Measurements from ENCODE around the gene ITGB8. TPM values are rescaled to one million over a fixed set of nuclear protein-coding genes. Genes with fewer than 3 reads are reported as not detected.

The ITGB8 gene
- polyA plus RNA-seq, 3 donors = 31.5 to 55.8 (median 43.1) TPM

DNA sequence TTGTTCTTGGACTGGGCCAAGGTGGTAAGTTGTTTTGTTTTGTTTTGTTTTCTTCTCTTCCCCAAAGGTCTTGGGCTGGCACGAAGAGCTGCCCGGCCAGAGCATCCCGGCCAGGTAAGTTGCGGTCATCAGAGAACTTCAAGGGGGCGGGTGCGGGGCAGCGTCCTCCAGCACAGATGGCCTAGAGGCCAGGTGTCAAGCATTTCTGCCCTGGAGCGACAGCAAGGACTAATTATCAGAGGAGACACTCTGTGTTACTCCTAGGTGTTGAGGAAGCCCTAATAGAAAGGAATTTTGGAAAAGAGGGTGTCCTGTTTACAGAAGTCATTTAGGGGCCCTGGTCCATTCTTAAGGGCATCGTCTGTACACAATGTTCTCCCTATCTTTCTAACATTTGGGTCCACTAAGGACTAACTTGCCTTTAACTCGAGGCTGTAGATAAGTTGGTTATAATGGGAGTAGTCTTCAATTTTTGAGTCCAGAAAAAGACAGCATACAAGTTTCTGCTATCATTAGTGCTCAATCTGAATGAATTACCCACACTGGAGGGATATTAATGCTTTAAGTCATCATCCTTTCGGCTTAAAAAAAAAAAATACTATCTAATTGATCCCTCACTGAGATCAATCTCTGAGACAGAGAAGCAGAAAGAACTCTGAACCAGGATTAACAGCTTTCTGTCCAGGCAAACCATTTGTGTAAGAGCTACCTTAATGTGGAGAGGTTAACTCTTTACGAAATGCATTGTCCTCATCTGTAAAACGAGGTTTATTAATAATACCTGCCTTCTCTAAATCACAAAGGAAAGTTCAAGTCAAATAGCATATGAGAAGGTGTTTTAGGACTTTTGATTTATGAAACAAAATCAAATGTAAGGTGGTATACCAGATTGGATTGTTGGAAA lies 1.5 kb downstream of the ITGB8 start:
- no peak for DNase-seq

DNA sequence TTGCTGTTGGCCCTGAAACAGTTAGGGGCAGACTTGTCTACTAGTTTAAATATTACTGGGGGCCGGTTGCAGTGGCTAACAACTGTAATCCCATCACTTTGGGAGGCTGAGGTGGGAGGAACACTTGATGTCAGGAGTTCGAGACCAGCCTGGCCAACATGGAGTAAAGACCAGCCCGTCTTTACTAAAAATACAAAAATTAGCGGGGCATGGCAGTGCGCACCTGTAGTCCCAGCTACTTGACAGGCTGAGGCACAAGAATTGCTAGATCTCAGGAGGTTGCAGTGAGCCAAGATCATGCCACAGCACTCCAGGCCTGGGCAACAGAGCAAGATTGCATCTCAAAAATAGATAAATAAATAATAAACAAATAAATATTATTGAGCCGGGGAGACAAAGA lies 7.6 kb downstream of the ITGB8 start:
- DNase-seq = no peak

DNA sequence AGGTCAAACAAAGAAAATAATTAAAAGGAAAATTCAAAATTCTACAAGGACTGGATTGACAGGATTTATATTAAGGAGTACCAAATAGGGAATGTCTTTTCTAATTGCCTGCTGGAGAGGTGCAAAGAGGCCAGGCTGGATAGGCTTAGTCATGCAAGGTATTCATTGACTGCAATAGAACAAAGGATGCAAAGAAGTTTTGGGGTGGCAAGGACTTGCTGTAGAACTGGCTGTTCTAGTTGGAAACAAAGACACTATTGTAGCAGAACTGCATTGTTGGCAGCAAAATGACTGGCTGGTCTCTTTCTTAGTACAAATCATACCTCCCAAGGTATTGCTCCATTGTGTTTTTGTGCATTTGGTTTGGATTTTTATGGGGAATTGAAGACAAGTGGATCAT lies 10.1 kb downstream of the ITGB8 start:
- no peak for DNase-seq

DNA sequence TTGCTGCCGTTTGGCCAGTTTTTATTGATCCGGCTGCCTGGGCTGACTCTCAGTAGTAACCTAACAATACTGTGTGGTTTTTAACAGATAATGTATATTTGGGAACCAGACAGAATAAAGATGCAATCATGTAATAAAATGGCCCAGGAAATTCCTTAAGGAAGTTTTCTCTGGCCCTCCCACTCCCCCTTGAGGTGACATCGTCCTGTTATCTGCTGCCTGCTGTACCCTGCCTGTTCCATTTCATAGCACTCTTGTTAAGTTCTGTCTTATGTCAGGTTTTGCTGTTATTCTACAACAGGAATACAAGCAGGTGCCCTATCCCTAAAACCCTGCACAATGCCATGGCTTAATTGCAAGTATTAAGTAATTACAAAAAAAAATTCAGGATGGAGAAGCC lies 12.5 kb downstream of the ITGB8 start:
- no peak for DNase-seq

DNA sequence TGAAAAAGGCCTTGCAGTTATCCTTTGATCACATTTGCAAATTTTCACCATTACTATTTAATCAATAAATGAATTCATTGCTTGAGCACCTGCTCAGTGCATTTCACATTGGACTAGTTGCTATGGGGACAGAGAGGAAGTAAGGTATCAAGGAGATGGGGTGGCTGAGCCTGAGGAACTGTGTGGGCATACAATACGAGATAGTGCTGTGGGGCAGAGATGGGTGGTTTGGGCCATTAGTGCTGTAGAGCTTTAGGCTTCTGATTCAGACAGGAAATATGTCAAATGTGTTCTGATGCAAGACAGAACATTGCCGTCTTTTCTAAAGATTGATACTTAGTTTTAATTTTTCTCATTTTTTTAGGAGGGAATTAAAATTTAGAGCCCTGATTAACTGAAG lies 13.2 kb downstream of the ITGB8 start:
- no peak for DNase-seq

DNA sequence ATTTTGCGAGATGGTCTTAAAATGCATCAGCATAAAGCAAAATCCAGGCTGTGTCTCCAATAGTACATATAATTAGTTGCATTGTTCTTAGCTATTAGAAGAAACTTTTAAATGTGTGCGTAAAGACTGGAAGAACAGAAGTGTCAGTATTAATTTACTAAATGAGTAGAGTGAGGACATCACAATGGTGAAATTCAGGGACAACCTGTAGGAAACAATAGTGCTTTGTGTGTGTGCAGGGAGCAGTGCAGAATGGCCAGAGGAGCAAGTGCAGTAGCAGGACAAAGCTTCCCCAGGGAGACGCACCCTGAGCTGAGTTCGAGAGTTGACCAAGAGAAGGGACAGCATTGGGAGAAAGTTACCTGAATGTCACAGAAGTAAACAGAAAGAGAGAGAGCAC lies 13.7 kb downstream of the ITGB8 start:
- no peak for DNase-seq

DNA sequence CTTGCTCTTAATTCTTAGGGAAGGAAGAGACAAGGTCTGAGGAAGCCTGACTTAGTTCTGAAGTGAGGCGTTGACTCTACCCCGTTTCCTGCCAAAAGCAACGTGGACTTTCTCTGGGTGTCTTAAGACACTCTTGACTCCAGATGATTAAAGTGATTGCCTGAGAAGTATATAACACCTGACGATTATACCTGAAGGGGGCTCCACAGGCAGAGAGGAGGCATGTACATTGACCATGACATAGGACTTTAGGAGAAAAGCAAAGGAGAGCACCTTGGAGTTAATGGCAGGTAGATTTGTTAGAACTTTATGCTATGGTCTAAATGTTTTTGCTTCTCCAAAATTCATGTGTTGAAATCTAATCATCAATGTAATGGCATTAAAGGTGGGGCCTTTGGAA lies 15.9 kb downstream of the ITGB8 start:
- no peak for DNase-seq

DNA sequence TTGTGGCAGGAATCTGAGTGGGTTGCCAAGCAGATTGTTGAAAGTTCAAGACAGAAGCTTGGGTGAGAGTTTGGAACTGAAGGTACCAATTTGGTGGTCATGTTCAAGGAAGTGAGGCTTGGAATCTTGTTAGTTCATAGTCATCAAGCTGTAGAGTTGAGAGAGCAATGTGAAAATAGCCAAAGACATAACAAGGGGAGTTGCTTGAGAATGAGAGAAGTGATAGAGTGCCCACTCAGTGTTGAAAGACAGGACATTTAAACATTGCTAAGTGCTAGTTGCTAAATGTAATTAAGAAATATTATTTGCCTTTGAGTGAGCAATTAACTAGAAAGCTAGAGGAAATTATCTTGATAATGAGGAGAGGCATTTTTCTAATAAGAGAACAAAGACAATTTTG lies 17.0 kb downstream of the ITGB8 start:
- DNase-seq = no peak

DNA sequence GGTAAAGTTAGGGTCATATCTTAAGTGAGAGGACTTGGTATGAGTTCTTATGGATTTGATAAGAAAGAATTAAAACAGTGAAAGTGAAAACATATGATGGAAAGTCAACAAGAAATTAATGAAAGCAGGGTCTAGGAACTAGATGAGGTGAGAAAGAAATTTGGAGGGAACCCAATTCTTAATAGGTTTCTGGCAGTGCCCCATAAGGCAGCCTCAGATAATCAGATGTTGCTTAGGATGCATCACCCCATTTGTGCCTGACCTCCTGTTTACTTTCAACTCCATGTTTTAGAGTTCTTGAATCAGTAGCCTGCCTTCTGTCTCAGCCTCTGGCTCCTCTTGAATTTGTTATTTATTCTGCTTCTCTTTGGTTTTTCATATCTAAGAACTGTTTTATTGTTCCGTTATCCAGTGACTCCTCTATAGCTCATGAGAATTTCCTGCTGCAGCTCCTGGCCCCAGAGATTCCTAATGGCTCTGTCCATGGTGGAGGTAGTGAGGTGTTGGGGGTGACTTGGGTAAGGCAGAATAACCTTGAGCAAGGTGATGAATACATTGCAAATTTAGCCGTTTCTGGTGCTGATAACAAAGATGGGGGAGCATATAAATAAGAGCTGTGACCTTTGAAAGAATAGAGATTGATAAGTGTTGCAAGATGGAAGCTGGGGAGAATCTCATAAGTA lies 17.6 kb downstream of the ITGB8 start:
- DNase-seq = no peak

DNA sequence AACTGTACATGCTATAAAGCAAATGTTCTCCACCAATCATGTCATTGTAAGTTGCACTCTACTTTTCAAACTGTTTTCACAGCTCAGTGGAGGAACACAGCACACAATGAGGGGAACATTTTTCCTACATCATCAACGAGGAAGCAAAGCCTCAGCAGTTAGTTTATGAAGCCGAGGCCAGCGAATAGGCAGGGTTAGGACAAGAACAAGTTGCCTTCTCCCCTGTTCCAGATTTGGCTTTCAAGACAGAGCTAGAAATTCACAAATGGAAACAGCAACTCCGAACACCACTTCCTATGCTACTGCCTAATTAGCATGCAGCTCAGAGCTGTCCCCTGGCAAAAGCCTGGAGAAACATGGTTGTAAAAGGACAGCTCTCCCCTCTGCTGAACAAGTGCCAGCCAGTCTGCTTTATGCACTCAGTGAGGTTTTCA lies 19.8 kb downstream of the ITGB8 start:
- no peak for DNase-seq

DNA sequence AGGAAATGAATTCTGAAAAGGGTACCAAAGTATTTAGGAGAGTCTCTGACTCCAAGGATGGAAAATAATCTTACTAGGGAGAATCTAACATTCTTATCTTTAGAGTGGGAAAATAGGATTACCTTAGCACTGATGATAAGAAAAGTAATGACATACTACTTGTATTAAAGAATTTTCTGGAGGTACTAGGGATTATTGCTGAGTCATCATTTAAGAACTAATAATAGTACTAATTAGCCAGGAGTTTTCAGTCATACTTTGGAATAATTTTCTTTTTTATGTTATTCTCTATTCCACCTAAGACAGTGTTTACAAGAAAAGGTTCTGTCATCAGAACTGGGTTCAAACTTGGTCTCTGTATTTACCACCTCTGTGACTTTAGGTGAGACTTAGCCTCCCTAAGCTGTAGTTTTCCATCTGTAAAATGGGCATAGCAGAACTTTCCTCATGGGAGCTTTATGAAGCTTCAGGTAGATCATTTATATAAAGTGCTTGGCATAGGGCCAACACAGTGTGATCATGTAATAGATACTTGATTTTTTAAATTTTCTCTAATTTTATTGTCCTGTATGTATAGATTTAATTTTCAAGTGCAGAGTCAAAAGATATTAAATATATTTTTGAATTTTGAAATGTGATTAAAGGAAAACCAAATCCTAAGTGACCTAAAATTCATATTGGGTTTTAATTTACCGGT lies 20.4 kb downstream of the ITGB8 start:
- no peak for DNase-seq

DNA sequence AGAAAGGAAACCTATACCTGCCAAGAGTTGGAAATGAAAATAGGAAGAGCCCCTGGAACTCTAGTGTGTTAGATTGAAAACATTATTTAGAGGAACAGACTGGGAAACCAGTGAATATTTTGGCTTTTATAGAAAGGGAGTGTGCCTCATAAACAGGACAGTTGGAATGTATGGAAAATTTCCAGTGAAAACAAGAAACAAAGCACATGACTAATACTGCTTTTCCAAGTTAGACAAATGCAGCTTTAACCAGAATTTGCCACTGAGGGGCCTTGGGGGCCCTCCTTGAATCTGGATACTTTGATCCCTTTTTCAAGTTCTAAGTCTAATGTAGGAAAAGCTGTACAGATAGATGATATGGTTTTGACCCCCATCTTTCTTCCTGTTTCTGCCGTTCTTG lies 21.2 kb downstream of the ITGB8 start:
- DNase-seq = peak; percentile 54

DNA sequence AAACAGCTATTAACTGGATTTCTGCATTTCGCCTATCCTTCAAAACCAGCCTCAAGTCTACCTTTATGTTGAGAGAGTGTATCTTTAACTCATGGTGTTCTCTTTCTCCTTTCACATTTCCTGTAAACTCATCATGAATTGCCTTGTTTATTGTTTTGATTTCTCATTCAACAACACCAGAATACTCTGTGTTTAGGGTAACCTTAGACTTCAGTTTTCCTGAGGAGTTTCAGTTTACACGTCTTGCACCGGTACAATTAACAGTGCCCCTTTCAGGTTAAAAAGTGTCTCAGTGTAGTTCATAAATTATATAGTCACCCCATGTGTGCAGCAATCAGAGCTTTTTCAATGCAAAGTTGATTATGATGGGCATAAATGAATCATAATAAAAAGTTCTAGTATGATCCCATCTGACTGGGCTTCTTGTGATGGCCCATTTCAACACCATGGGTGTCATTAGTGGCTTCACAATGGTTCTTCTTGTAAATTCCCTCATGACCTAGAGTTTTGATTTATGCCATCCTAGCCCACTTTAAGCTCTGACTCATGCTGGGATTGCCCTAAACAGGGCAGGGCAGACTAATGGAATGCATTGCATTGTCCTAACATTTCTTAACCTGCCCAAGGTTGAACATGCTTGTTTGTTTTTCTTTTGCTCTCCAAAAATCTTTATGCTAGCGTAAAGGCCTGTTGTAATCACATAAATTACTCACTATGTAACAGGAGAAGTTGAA lies 22.0 kb downstream of the ITGB8 start:
- no peak for DNase-seq

DNA sequence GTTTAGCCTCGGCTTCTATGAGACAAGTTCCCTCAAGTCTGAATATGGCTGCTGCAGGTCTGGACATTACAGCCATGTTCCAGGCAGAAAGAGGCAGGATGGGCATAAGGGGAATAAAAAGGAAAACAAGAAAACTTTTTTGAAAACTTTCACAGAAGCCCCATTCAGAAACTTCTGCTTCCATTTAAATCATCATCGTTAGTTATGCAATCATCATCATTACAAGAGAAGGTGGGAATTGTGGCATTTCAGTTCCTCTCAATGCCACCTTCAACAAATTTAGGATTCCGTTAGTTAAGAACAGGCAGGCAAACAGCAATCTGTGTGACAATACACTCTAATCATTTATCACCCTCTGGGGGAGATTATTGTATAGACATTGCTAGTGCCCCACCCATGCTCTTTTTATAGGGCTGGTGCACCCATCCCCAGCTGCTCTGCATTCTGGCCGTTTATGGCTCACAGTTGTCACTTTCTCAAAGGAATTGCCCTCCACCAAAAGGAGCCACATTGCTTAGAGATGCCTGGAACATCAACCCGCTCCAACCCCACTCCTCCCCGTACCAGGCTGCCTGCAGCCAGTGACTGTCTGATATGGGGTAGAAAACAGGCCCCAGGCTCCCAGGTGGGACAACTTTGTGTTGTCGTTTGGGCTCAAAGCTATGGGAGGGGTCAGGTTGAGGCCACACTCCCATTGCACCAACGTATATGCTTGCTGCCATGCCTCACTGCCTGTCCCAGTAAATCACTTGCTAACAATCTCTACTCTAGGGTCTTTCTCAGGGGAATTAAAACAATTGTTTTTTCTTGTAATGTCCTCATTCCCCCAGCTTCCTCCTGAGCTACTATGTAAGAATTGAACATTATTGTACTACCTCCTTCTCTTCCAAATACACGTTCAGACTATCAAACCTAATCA lies 24.2 kb downstream of the ITGB8 start:
- no peak for DNase-seq

DNA sequence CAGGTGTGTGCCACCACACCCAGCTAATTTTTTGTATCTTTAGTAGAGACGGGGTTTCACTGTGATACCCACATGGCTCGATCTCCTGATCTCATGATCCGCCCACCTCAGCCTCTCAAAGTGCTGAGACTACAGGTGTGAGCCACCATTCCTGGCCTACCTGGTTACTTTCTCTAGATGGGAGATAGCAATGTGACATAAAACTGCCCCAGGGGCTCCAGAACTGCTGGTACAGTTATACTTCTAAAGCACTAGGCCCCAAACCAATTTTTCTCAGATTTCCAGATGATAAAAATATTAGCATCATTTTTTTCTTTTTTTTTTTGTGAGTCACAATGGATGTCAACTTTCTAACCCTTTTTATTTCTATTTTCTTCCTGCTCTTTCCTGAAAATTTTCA lies 27.4 kb downstream of the ITGB8 start:
- DNase-seq = no peak

DNA sequence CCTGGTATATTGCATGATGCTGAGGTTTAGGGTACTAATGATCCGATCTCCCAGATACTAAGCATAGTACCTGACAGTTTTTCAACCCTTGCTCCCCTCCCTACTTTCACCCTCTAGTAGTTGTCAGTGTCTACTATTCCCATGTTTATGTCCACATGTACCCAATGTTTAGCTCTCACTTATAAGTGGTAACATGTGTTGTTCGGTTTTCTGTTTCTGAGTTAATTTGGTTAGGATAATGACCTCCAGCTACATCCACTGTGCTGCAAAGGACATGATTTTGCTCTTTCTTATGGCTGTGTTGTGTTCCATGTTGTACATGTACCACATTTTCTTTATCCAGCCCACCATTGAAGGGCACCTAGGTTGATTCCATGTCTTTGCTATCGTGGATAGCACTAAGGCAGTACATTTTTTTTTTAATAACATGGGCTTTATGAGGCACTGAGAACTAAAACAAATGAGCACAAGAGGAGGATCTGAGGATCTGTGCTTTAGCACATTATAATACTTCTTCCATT lies 28.1 kb downstream of the ITGB8 start:
- no peak for DNase-seq

DNA sequence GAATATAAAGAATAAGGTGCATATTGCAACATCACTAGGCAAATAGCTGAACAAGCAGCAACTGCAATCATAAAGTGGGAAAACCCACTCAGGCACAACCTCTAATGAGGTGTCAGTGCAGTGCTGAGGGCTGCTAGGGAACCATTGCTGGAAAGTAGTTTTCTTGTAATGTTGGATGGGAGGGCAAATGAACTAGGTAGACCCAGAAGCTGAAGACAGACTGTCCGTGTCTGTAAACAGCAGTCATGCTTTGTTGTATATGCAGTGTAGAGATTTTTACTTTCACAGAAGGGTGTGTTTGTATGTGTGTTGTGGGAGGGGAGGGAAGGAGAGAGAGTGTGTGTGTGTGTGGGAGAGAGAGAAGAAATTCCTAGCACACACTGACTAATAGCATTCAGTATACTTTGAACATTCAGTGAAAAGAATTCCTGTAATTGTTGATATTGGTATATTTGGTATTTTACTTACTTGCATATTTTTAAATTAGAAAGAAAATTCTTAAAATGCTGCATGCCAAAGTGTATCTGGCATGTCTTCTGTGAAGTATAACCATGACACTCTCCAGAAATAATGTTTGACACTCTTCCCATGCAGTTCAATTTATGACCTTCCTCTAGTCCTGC lies 28.8 kb downstream of the ITGB8 start:
- no peak for DNase-seq

DNA sequence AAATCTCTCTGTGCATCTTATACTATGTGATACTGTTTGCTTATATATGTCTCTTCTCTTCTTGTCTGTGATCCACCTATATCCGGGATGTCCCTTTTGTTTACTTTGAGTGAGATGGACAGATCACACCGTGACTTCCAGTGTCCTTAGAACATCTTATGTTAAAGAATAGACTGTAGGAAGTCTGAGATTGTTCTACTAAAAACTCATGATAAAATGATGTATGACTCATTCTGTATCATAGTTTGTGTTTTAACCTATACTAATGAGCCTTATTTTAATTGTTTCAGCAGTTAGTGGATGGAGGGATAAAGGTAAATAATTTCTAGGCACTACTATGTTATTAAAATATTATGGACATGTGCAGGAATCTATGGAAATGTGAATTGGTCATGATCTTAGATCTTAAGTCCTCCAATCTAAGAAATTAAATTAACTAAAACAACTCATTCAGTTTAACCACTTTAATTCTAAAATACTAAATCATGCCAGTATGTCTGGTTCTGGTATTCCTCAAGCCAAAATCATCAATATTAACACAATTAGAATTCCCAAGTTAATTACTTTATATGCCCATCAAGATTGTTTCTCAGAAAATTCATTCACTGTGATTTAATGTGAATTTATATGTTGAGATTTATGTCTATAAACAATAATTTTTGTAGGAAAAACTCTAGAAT lies 32.0 kb downstream of the ITGB8 start:
- no peak for DNase-seq

DNA sequence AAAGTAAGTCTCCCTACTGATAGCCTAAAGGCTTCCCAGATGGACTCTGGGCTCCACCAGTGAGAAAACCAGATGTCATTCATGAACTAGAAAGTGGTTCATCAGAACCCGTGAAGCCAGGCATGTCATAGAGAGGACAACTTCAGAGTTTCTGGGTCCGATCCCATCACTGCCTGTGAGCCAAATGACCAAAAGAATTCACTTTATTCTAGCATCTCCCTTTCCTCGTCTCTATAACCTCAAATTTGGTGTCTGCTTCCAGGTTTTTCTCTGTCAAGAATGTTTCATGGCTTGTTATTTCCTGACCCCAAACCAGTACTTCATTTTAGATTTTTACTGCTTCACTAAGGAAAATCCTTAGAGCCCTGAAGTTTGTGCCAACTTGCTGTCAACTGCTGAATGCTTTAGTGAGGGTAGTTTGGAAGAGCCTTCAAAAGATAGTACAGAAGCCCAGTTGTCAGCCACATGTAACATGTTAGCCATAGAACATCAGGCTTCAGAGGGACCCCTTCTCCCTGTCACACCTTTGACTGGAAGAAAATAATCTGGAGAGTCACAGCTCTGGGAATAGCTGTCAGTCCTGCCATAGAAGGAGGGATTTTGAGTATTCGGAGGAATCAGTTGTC lies 34.0 kb downstream of the ITGB8 start:
- no peak for DNase-seq
